Endometrial microvascular endothelial cells (primary cell): ENCODE data around the gene LY6G5C. TPM values are rescaled to one million over a fixed set of nuclear protein-coding genes. Genes with fewer than 3 reads are reported as not detected.

Experiments used
- in situ Hi-C: cut with HindIII; loops from 2 replicates; pipeline ENCODE4 v1.10.0; 2017; ENCODE audit warnings: low sequenced_read_pairs, low pct_unique_long_range_greater_than_20kb; ENCODE audit errors: inconsistent ontology term
- total RNA-seq: library from RNA; depleted of rRNA; stranded (reverse); fragments of >200 nt; gene quantifications from one replicate; pipeline ENCODE4 v1.2.3, GENCODE V29; 2015; ENCODE audit errors: inconsistent ontology term

The LY6G5C gene, protein sequence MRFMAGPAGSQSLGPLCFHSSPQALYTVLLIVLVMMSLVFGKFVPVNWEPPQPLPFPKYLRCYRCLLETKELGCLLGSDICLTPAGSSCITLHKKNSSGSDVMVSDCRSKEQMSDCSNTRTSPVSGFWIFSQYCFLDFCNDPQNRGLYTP
- 0.93 TPM for total RNA-seq

DNA sequence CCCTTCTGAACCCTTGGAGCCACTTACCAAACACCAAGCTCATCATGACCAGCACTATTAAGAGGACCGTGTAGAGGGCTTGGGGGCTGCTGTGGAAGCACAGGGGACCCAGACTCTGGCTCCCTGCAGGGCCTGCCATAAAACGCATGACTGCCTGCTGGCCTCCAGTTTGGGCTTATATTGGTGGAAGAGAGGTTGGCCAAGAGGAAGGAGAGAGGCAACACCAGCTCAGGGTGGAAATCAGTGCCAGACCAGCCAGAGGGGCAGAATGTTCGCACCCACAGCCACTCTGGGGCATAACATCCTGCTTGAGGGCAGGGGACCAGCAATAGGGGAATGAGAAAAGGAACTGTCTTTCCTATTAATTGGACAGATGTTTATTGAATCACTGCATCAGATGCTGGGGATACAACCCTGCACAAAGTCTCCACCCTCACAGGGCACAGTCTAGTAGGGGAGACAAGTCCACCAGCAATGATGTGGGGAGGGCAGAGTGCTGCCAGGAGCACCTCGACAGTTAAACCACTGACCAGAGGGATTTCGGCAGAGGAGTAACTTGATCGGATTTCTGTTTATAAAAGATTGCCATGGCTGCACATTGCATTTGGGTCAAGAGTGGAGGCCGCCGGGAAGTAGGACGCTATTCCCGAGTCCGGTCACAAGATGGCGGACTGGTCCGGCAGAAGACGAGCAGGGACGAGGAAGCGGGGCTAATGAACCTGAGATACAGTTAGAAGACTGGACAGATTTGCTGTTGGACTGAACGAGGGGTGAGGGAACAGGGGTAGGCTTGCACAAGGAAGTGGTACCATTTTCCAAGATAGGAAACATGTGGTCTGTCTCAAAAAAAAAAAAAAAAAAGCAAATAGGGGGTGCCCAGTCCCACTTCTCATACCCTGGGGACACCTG lies at the start of gene LY6G5C:
Gene LY6G5C (minus strand): TSS at position 842 of the 909 bp plus-strand sequence. CDS start 694 bp downstream, at position 148.
- in situ Hi-C loops: no loop called here

DNA sequence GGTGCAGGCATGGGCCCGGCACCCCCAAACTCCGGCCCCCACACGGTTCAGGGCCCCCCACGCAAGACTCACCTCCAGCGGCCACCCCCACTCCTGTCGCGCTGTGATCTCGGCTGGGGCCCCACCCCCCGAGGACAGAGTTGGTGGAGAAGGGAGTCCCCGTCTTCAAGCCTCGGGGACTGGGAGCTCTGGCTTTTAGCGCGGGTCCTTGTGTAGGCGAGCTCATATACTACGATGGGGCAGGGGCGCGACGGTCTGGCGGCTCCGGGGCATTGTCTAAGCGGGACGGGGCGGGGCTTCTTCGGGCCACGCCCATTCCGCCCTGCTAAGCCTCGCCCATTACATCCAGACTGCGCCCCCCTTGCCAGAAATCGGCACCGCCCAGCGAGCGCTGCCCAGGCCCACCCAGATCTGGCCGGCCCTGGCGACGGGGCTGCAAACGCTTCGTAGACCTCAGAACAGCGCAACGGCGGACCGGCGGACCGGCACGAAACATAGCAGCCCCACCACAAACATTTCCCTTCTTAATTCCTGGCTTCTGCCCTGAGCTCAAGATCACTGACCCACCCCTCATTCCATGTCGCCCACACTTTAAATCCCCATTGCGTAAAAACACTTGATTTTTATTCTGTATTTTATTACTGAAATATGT lies 49.2 kb upstream of the LY6G5C start:
- in situ Hi-C loops: no loop called here

DNA sequence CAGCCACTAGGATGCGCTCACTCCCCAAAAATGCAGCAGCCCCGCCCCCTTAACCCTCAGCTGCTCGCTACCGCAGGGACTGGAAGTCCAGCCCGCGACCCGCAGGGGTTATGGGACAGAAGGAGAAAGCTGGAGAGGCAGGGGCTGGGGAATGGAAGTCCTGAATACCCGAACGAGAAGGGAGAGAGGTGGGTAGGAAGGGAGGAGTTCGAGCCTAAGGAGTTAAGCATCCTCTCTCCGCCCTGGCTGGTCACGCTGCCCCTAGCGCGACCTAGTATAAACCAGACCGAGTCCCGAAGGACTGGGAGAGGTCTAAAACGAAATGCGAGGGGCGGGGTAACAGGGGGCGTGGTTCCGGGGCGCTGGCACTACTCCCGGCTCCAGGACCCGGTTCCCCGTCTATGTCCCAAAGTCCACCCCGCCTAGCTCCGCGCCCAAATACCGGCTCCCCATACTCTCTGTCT lies 48.7 kb upstream of the LY6G5C start:
- in situ Hi-C loops: no loop called here

DNA sequence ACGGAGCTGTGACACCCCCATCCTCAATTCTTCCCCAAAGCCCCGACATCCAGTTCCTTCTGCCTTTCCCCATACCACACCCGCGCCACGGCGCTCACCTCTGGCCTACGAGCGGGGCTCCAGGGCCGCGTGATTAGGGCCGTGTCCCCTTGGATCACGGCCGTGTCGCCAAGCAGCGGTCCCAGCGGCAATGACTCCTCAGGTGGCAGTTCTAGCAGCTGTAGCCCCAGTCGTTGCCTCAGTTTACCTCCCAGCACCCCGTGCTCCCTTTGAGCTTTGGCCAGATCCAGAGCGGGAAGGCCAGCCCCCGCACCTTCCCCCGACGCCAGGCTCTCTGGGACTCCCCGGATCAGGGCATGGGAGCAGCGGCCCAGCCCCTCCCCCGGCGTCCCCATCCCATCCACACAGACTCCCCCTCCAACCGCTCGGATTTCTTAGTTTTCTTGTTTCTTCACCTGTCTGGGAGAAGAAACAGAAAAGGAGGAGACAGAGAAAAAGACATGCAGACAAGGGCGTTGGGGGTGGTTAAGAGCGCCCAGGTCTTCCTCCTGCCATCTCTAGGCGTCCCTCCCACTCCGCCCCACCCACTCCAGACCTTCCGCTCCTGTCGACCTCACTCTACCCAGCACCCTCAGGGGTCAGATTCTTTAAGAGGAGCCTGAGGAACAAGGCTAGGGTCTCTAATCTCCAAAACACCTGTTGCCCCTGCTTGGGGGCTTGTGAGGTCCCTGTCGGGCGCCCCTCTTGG lies 48.1 kb upstream of the LY6G5C start, which contains the start of gene DDAH2:
Gene DDAH2 (minus strand): TSS at position 533 of the 748 bp plus-strand sequence. CDS start 138 bp downstream, at position 395.
- in situ Hi-C loops: no loop called here

DNA sequence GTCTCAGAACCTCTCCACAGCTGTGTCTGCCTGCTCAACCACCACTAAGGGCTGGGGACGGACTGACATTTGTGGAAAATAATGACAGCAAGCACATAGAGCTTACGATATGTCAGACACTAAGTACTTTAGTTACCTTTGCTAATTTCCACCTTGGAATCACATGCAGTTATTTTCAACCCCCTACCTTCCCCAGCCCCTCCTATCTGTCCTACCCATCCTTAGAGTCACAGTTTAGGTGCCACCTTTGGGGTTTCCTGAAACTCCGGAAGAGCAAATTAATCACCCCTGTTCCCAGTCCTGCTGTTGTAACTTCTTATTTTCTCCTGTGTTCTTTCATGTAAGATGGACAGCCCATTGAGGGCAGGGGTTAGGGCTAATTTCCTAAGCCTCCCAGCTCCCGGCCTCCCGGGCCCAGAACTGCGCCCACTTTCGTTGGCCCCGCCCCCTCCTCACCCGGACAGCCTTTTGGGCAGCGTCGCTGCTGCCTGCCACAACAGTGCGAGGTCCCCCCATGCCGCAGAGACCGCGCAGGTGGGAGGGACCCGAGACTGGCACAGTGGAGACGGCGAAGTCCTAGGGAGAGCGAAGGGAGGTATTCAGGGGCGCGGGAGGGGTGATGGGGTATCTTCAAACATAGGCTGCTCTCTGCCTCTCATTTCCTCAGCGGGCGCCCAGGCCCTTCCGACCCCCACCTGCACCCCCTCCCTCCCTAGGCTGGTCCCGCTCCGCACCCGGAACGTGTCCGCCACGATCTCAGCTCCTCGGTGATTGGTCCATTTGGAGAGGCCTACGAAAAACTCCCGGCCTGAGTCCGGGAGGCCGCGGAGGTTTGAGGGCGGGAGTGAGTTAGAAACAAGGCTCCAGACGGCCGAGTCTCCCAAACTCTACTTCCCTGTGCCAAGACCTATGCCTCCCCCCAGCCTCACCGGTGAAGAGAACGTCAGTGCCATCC lies 47.1 kb upstream of the LY6G5C start:
- in situ Hi-C loops: no loop called here

DNA sequence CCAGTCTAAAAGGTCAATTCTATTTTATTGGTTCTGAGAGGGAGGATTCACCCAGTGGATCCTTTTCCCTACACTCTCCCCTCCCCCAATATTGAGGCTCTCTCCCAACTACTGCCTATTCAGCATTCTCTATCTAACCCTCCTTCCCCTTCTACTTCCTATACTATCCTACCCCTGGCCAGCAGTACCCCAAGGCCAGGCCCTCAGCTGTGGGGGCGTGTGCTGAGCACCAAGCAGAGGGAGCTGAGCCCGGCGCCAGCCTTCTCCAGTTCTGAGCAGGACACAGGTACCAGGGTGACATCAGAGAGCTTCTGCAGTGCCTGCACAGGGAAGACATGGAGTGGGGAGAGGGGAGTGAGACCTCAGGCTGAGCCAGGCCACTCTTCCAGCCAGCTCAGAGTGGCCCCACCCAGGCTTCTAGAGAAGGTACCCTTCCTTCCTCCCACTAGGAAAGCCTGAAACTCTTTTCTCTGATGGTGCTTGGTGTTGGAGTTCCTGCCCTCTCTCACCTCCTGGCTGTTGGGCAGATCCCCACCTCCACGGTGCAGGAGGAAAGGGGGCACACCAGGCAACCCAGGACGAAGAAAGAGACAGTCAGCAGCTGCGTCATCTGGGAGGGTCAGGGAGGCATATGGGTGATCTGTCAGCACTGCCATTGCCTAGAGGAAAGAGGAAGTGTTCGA lies 46.3 kb upstream of the LY6G5C start:
- in situ Hi-C loops: no loop called here

DNA sequence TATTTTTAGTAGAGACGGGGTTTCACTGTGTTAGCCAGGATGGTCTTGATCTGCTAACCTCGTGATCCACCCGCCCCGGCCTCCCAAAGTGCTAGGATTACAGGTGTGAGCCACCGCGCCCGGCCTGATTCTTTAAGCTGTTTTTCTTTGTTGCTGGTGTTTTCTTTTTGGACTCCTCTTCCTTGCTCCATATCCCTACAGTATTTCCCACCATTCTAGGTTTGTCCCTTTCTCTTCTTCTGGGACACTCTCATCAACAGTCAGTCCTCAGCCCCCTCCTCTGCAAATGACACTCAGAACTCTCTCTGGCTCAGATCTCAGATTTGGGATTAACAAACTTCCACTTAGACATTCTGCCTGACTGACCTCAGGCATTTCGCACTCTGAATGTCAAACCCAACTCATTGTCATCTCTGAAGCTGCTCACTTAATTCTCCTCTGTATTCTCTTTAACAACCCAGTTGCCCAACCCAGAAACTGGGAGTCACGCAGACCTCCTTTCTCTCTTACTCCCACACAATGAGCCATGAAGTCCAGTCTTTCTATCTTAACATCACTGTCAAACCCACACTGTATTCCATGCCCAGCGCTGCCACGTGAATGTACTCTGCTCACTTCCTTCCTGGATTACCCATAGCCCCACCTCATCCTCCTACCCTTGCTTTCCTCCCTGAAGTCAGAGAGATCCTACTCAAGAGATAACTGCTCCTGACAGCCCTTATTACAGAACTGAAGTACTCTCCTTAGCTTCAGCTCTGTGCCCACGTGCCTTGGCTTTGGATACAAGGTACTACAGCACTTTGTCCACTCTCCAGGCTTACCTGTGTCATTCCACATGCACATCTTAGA lies 44.9 kb upstream of the LY6G5C start:
- in situ Hi-C loops: no loop called here

DNA sequence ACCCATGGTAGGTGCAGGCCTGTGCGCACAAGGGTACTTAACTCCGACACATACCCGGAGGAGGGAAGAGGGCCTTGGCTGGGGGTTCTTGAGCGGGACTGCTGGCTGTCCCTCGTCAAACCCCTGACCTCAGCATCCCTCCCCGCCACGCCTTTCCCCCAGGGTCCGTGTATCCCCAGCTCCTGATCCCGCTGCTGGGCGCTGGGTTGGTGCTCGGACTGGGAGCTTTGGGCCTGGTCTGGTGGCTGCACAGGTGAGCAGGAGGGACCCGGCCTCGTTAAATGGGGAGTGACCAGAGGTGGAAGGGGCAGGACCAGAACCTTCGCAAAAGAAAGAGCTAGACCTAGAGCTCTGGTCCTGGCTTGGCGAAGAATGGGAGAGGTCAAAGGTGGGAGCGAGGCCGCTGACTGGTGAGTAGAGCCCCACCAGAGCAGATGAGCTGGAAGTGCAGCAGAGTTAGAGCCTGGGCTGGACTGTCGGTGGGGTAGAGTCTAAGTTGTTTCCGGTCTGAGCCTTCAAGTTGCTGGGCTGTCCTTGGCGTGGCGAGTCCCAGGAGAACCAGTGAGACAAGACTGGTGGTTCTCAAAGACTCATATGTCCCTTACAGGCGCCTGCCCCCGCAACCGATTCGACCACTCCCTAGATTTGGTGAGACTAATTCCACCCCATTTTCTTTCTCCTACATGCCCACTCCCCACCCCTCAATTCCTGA lies 43.3 kb upstream of the LY6G5C start:
- in situ Hi-C loops: no loop called here

DNA sequence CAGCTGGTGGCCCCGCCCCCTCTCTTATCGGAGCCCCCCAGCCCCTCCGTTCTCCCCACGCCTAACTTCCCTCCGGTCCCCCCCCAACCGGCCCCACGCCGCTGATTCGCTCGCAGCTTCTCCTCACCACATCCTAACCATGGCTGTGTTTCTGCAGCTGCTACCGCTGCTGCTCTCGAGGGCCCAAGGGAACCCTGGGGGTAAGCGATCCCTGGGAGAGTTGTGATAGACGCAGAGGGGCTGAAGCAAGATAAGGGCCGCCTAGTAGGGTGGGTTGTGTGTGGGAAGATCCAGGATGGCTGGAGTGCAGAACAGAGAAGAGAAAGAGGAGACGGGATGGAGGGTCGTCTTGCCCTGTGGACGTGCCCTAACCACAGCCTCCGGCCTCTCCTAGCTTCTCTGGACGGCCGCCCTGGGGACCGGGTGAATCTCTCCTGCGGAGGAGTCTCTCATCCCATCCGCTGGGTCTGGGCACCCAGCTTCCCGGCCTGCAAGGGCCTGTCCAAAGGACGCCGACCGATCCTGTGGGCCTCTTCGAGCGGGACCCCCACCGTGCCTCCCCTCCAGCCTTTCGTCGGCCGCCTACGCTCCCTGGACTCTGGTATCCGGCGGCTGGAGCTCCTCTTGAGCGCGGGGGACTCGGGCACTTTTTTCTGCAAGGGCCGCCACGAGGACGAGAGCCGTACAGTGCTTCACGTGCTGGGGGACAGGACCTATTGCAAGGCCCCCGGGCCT lies 42.5 kb upstream of the LY6G5C start, which contains the start of gene MPIG6B:
Gene MPIG6B (plus strand): TSS at position 129 of the 735 bp plus-strand sequence. CDS start 11 bp downstream, at position 140.
- in situ Hi-C loops: no loop called here

DNA sequence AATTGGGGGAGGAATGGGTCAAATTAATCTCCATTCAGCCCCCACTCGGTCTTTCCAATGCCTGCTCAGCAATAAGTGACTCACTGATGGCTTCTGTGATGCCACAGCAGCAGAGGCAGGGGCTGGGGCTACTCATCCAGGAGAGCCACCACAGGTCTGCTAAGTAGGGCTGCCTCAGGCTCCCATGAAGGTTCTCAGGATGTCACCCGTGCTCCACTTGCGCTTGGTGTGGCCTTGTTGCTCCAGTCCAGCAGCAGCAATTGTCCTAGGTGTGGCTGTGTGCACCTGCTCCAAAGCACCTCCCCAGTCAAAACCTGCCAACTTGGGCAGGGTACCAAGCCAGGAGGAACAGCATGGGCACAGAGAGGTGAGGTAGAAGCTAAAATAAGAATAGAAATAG lies 41.3 kb upstream of the LY6G5C start:
- in situ Hi-C loops: no loop called here

DNA sequence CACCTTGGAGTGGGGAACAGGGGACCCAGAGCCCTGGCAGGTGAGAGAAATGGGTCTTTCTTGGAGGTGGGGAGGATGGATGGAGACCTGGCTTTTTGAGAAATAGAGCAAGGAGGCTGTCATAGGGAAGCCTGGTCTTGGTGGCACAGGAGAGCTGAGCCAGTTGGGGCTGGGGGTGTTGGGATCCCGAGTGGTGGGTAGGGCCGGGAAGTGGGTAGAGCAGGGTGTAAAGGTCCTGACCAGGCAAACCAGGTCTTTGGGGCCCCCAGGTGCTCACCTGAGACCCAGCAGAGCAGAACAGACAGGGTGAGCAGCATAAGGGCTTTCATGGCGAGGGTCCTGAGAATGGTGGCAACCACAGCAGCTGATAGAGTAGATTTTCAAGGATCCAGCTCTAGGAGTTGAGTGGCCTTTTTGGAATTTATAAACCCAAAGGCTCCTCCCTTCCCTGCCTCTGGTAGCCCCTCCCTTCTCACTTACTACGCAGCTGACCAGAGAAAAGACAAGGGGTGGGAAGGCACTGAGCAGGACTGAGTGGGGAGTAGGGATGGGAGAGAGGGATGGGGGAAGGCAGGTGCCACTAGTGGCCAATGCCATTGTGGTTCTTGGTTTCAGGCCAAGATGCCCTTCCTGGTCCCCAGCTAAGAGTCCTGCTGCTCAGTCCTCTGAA lies 40.6 kb upstream of the LY6G5C start, which contains the start of gene LY6G6C:
Gene LY6G6C (minus strand): TSS at position 396 of the 670 bp plus-strand sequence. CDS start 67 bp downstream, at position 329.
- in situ Hi-C loops: no loop called here

DNA sequence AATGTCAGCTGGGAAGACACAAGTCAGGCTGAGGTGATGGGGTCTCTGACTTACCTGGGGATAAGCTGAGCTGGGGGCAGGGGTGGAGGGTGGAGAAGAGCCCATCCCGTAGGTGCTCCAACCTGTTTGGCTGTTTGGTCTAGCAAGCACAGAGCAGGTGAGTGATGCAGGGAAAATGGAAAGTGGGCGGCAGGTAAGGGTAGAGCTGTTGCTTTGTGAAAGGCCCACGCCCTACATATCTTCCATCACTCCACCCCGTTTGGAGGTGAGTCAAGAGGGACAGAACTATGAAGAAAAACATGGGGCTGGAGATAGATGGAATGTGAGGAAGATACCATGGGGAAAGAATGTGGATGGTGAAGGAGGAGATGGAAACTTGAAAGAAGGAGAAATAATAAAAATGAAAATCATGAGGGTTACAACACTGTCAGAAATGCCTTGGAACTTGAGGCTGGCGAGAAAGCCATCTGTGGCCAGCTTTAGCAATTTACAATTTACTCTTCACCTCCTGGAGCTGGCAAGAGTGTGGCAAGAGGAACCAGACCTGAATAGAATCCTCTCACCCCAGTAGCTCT lies 39.4 kb upstream of the LY6G5C start:
- in situ Hi-C loops: no loop called here

DNA sequence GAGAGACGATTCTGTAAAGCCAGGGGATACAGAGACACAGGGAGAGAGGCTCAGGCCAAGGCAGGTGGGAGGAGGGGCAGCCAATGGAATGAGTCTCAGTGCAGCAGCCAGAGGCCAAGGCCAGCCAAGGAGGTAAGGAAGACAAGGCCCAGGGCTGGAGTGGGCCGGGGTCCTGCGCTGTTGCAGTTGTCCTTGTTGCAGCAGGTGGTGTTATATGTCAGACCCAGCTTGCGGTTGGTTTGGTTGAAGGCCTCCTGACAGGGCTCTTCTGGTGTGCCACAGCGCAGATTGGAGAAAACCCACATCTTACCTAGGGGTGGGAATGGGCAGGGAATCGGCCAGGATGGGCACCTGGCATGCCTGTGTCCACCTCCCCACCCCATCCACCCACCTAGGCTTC lies 38.1 kb upstream of the LY6G5C start:
- in situ Hi-C loops: no loop called here

DNA sequence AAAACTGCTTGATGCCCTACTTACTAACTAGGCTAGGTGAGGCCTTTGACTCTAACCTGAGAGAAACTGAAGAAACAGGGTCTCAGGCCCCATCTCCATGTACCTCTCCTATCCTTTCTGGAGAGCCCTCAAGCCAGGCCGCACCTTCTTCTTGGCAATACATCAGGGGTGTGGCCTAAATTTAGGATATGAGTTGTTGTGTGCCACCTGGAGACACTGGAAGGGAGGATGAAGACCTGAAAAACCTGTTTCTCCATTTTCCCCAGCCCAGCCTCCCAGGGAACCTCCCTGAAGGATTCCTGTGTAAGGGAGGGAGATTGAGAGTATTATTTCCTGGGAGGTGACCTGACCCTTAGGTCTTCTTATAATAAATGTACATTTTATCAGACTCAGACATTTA lies 37.4 kb upstream of the LY6G5C start:
- in situ Hi-C loops: no loop called here
